A673 (cell line): ENCODE measurements around the gene MUC12. TPM values are rescaled to one million over a fixed set of nuclear protein-coding genes. Genes with fewer than 3 reads are reported as not detected.

Experiments used
- BruUV-seq: library from RNA; stranded (reverse); fragments of 400-500 nt; replicated peaks from 2 replicates; lab custom pipeline; 2021; lab: Mats Ljungman, UMichigan
- CTCF ChIA-PET: fragments of 300-600 bp; sonication (Branson Sonifier 250); formaldehyde crosslinking; loops from one replicate; lab custom pipeline; 2022; ENCODE audit warnings: antibody characterized with exemption; lab: Charles Lee
- POLR2A ChIA-PET: fragments of 300-600 bp; sonication (Branson Sonifier 250); formaldehyde crosslinking; loops from one replicate; lab custom pipeline; 2022; ENCODE audit warnings: antibody characterized with exemption; ENCODE audit not compliant: low non-redundant PET; lab: Charles Lee
- DNase-seq: peaks from one replicate; pipeline ENCODE4 v3.0.0-alpha.2; 2015; ENCODE audit warnings: low spot score
- H3K27ac ChIP-seq: fragments of 200-600 bp; sonication (generic); 2 replicates; pipeline ENCODE4 v1.5.1; 2016; ENCODE audit warnings: mixed run types, low read depth, mild to moderate bottlenecking, mixed read lengths, antibody characterized with exemption, low read length; ENCODE audit not compliant: poor library complexity, severe bottlenecking
- H3K27me3 ChIP-seq: fragments of 200-600 bp; sonication (generic); replicated peaks from 2 replicates; pipeline ENCODE4 v1.6.1; 2017; ENCODE audit warnings: mixed run types, low read depth, mild to moderate bottlenecking, mixed read lengths, antibody characterized with exemption, low read length; ENCODE audit not compliant: insufficient read depth, poor library complexity
- H3K36me3 ChIP-seq: fragments of 200-600 bp; sonication (generic); 2 replicates; pipeline ENCODE4 v1.6.1; 2016; ENCODE audit warnings: mixed run types, mild to moderate bottlenecking, mixed read lengths, antibody characterized with exemption, low read length; ENCODE audit not compliant: insufficient read depth, poor library complexity, severe bottlenecking
- H3K4me1 ChIP-seq: fragments of 200-600 bp; sonication (generic); 2 replicates; pipeline ENCODE4 v1.6.1; 2017; ENCODE audit warnings: mixed run types, mild to moderate bottlenecking, mixed read lengths, antibody characterized with exemption, low read length; ENCODE audit not compliant: insufficient read depth, poor library complexity, severe bottlenecking
- H3K4me3 ChIP-seq: fragments of 200-600 bp; sonication (generic); 2 replicates; pipeline ENCODE4 v1.5.1; 2016; ENCODE audit warnings: low read depth, mixed run types, mild to moderate bottlenecking, mixed read lengths, low read length; ENCODE audit not compliant: poor library complexity, severe bottlenecking
- H3K9me3 ChIP-seq: fragments of 200-600 bp; sonication (generic); 2 replicates; pipeline ENCODE4 v1.6.1; 2016; ENCODE audit warnings: mixed run types, low read depth, mild to moderate bottlenecking, mixed read lengths, antibody characterized with exemption, low read length; ENCODE audit not compliant: poor library complexity, severe bottlenecking
- EZH2 ChIP-seq: fragments of 200-600 bp; sonication (generic); IDR thresholded peaks from 2 replicates; pipeline ENCODE4 v1.6.1; 2017; ENCODE audit warnings: borderline replicate concordance, low read depth, mild to moderate bottlenecking, mixed read lengths, antibody characterized with exemption, low read length; ENCODE audit not compliant: poor library complexity, severe bottlenecking
- intact Hi-C: fragments of 100-400 bp; cut with micrococcal nuclease; formaldehyde crosslinking; loops from one replicate; pipeline ENCODE4 v1.10.0; 2022; ENCODE audit not compliant: unreplicated experiment
- total RNA-seq: library from RNA; stranded (reverse); gene quantifications from 2 replicates; pipeline ENCODE4 v1.2.3, GENCODE V29; 2021
- TF ChIP-seq, protein P1 (sequence below): fragments of 300-800, 200-600 bp; sonication (generic); conservative IDR thresholded peaks from 2 replicates; pipeline ENCODE4 v1.5.1; 2017; ENCODE audit warnings: low read depth, mild to moderate bottlenecking, antibody characterized with exemption, low read length, moderate library complexity, mixed read lengths

Gene MUC12
- total RNA-seq, 1 experiment from 2014 or later: 0.67 TPM

DNA sequence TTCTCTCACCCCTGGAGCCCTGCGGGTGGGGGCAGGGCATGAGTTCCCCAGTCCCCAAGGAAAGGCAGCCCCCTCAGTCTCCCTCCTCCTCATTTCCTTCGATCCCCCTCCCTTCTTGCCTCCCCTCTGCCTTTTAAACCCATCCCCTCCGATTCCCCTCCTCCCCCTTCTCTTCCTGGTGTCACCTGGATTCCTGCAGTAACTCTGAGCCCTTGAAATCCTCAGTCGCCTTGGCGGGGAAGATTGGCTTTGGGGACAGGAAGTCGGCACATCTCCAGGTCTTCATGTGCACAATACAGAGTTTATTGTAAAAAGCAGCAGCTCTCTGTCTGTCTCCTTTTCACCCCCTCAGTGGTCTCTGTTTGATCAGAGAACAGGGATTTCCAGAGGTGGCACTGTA lies 1.3 kb upstream of the MUC12 start:
- POLR2A ChIA-PET: no interaction called here
- no peak for TF ChIP-seq EZH2
- TF ChIP-seq, protein P1, sequence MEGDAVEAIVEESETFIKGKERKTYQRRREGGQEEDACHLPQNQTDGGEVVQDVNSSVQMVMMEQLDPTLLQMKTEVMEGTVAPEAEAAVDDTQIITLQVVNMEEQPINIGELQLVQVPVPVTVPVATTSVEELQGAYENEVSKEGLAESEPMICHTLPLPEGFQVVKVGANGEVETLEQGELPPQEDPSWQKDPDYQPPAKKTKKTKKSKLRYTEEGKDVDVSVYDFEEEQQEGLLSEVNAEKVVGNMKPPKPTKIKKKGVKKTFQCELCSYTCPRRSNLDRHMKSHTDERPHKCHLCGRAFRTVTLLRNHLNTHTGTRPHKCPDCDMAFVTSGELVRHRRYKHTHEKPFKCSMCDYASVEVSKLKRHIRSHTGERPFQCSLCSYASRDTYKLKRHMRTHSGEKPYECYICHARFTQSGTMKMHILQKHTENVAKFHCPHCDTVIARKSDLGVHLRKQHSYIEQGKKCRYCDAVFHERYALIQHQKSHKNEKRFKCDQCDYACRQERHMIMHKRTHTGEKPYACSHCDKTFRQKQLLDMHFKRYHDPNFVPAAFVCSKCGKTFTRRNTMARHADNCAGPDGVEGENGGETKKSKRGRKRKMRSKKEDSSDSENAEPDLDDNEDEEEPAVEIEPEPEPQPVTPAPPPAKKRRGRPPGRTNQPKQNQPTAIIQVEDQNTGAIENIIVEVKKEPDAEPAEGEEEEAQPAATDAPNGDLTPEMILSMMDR: no peak
- Histone ChIP-seq H3K9me3 (no peaks in the 10 kb centered on the region), H3K36me3 (no peaks in the 10 kb centered on the region), H3K4me3 (no peak overlapping the region), H3K27ac (no peak overlapping the region), H3K4me1 (peaks cover 11% of the 10 kb centered on the region), H3K27me3 (peaks cover 64% of the 10 kb centered on the region)
- CTCF ChIA-PET: no interaction called here
- BruUV-seq: no TSS peak
- no peak for DNase-seq
- intact Hi-C loops: no loop called here

DNA sequence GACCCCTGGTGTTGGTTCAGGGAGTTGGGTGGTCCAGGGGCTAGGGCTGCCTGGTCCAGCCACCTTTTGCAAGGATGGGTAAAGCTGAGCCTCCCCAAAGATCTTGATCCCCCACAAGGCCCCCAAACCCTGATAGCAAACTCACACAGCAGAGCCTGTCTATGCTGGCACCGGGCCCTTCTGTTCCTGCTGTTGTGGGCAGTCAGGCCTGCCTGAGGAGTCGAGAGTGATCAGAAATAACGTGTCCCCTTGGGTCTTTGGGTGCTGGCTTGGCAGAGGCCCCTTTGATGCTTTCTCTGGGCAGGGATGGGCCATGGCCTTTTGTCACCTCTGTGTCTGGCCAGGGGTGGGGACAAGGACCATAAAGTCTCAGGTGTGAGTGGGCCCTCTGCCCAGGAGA lies 715 bp upstream of the MUC12 start:
- Histone ChIP-seq H3K27me3 (peaks cover 60% of the 10 kb centered on the region), H3K4me1 (peaks cover 11% of the 10 kb centered on the region), H3K36me3 (no peaks in the 10 kb centered on the region), H3K4me3 (no peak overlapping the region), H3K27ac (no peak overlapping the region), H3K9me3 (no peaks in the 10 kb centered on the region)
- intact Hi-C loops: no loop called here
- TF ChIP-seq EZH2: no peak
- TF ChIP-seq, protein P1: no peak
- no peak for DNase-seq
- CTCF ChIA-PET: no interaction called here
- no TSS peak for BruUV-seq
- POLR2A ChIA-PET: no interaction called here

DNA sequence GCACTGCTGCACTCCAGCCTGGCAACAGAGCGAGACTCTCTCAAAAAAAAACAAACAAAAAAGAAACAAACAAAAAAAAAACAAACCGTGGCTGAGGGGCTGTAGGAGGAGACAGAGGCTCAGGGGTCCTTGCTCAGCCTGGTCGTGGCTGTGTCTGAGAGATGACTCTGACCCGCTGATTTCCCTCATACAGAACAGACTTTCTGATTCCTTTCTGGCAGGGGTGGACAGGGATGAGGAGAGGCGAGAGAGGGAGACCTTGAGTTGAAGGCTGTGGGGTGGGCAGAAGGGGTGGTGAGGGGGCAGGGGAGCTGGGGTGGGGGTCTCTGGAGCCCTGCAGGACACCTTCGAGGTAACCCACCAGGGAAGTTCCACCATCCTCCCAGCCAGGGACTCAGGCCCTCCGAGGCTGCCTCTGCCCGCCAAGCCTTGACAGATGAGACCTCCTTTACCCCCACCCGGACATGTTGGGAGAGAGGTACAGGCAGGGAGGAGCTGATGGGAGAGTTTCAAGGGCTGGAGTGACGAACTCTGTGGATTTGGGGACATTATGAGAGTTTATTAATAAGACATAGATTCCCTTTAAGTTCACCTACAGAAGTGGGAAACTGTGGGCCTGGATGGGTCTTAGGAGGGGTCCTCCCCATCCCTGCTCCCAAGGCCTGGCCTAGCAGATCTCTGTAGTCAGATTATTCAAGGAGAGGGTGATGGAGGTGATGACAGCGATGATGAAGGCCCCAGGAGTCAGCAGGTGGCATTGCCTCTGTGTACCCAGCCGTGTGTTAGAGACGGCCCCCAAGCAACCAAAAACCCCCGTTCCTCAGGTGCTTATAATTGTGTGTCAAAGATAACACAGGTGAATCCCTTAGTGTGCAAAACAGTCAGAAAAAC lies 2.0 kb downstream of the MUC12 start:
- DNase-seq: no peak
- Histone ChIP-seq H3K36me3 (no peaks in the 10 kb centered on the region), H3K4me3 (no peak overlapping the region), H3K9me3 (no peaks in the 10 kb centered on the region), H3K27ac (no peak overlapping the region), H3K4me1 (no peaks in the 10 kb centered on the region), H3K27me3 (peaks cover 35% of the 10 kb centered on the region)
- intact Hi-C loops: no loop called here
- POLR2A ChIA-PET: no interaction called here
- CTCF ChIA-PET: no interaction called here
- no TSS peak for BruUV-seq
- TF ChIP-seq, protein P1: no peak
- no peak for TF ChIP-seq EZH2
